ENCODE results near the gene C10orf143.

DNA sequence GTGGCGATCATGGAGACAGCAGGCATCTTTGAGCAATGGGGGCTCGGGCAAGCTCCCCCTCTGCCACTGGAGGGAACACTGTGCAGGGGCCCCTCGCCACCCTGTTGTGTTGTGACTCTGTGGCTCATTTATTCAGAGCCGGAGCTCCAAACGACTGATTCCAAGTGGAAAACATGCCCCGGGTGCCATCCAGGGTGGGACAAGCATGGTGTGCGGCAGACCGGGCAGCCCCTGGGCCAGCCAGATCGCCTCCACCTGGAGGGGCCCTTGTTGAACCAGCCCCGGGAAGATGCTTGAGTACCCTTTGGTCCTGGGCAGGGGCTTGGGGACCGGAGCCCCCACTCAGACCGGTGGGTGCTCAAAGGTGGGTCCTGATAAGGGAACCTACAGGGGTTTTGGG is 61.4 kb downstream of the C10orf143 start:
- TF ChIP-seq ZNF174 (tag by site-specific recombination; IDR thresholded peaks at IDR 0.05): no peak
- TF ChIP-seq SETDB1 (IDR thresholded peaks at IDR 0.05; ENCODE audit: insufficient read length, low read length): no peak
- TF ChIP-seq, protein P1, sequence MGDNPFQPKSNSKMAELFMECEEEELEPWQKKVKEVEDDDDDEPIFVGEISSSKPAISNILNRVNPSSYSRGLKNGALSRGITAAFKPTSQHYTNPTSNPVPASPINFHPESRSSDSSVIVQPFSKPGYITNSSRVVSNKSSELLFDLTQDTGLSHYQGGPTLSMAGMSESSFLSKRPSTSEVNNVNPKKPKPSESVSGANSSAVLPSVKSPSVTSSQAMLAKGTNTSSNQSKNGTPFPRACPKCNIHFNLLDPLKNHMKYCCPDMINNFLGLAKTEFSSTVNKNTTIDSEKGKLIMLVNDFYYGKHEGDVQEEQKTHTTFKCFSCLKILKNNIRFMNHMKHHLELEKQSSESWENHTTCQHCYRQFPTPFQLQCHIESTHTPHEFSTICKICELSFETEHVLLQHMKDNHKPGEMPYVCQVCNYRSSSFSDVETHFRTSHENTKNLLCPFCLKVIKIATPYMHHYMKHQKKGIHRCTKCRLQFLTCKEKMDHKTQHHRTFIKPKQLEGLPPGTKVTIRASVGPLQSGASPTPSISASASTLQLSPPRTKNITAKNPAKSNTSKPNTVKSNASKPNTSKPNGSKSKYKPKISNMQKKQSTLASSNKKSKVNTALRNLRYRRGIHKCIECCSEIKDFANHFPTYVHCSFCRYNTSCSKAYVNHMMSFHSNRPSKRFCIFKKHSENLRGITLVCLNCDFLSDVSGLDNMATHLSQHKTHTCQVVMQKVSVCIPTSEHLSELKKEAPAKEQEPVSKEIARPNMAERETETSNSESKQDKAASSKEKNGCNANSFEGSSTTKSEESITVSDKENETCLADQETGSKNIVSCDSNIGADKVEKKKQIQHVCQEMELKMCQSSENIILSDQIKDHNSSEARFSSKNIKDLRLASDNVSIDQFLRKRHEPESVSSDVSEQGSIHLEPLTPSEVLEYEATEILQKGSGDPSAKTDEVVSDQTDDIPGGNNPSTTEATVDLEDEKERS (tag by site-specific recombination; IDR thresholded peaks at IDR 0.05): no peak
- no peak for TF ChIP-seq ZNF660 (tag by site-specific recombination; IDR thresholded peaks at IDR 0.05)
- TF ChIP-seq, protein P2, sequence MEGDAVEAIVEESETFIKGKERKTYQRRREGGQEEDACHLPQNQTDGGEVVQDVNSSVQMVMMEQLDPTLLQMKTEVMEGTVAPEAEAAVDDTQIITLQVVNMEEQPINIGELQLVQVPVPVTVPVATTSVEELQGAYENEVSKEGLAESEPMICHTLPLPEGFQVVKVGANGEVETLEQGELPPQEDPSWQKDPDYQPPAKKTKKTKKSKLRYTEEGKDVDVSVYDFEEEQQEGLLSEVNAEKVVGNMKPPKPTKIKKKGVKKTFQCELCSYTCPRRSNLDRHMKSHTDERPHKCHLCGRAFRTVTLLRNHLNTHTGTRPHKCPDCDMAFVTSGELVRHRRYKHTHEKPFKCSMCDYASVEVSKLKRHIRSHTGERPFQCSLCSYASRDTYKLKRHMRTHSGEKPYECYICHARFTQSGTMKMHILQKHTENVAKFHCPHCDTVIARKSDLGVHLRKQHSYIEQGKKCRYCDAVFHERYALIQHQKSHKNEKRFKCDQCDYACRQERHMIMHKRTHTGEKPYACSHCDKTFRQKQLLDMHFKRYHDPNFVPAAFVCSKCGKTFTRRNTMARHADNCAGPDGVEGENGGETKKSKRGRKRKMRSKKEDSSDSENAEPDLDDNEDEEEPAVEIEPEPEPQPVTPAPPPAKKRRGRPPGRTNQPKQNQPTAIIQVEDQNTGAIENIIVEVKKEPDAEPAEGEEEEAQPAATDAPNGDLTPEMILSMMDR (tag by site-specific recombination; IDR thresholded peaks at IDR 0.05): no peak
- TF ChIP-seq ZNF2 (tag by site-specific recombination; IDR thresholded peaks at IDR 0.05): no peak
- TF ChIP-seq KLF9 (tag by site-specific recombination; IDR thresholded peaks at IDR 0.05; ENCODE audit: low read depth): no peak
- TF ChIP-seq, protein P3, sequence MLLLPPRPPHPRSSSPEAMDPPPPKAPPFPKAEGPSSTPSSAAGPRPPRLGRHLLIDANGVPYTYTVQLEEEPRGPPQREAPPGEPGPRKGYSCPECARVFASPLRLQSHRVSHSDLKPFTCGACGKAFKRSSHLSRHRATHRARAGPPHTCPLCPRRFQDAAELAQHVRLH (tag by site-specific recombination; IDR thresholded peaks at IDR 0.05): no peak
- TF ChIP-seq, protein P4, sequence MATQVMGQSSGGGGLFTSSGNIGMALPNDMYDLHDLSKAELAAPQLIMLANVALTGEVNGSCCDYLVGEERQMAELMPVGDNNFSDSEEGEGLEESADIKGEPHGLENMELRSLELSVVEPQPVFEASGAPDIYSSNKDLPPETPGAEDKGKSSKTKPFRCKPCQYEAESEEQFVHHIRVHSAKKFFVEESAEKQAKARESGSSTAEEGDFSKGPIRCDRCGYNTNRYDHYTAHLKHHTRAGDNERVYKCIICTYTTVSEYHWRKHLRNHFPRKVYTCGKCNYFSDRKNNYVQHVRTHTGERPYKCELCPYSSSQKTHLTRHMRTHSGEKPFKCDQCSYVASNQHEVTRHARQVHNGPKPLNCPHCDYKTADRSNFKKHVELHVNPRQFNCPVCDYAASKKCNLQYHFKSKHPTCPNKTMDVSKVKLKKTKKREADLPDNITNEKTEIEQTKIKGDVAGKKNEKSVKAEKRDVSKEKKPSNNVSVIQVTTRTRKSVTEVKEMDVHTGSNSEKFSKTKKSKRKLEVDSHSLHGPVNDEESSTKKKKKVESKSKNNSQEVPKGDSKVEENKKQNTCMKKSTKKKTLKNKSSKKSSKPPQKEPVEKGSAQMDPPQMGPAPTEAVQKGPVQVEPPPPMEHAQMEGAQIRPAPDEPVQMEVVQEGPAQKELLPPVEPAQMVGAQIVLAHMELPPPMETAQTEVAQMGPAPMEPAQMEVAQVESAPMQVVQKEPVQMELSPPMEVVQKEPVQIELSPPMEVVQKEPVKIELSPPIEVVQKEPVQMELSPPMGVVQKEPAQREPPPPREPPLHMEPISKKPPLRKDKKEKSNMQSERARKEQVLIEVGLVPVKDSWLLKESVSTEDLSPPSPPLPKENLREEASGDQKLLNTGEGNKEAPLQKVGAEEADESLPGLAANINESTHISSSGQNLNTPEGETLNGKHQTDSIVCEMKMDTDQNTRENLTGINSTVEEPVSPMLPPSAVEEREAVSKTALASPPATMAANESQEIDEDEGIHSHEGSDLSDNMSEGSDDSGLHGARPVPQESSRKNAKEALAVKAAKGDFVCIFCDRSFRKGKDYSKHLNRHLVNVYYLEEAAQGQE (tag by site-specific recombination; IDR thresholded peaks at IDR 0.05): no peak
- TF ChIP-seq ZNF274 (IDR thresholded peaks at IDR 0.05; ENCODE audit: low read length): no peak
- no peak for TF ChIP-seq ZNF274 (tag by site-specific recombination; IDR thresholded peaks at IDR 0.05; ENCODE audit: borderline replicate concordance)
- no peak for TF ChIP-seq ZNF510 (tag by site-specific recombination; IDR thresholded peaks at IDR 0.05; ENCODE audit: insufficient replicate concordance)
- no peak for TF ChIP-seq MEIS1 (CRISPR knock-in tag; IDR thresholded peaks at IDR 0.05; ENCODE audit: borderline replicate concordance)
- no peak for TF ChIP-seq MZF1 (tag by site-specific recombination; IDR thresholded peaks at IDR 0.05; ENCODE audit: borderline replicate concordance)
- TF ChIP-seq ZNF747 (tag by site-specific recombination; IDR thresholded peaks at IDR 0.05): no peak

Measured in HEK293 (cell line).